Duodenal mucosa (tissue), 2 donors: ENCODE measurements around the gene GRAMD4.
"Not testable (repeated sequence)": the region's sequence is repeated elsewhere in the genome, so short reads cannot be mapped to it uniquely, and the experiment has no call there.

Source experiments
- H3K27ac ChIP-seq: one replicate; pipeline ENCODE4 v1.7.0; 2013; ENCODE audit warnings: low read depth, low read length
- H3K27me3 ChIP-seq, 2 donors: one replicate each; pipeline ENCODE4 v1.7.0; 2013; ENCODE audit warnings: low read length in 2 of 2, control low read depth in 1 of 2; ENCODE audit not compliant: insufficient read depth in 2 of 2, control insufficient read depth in 1 of 2
- H3K36me3 ChIP-seq, 2 donors: one replicate each; pipeline ENCODE4 v1.7.0; 2013; ENCODE audit warnings: low read length in 2 of 2, control low read depth in 1 of 2; ENCODE audit not compliant: insufficient read depth in 2 of 2, control insufficient read depth in 1 of 2
- H3K4me1 ChIP-seq, 2 donors: one replicate each; pipeline ENCODE4 v1.7.0; 2013; ENCODE audit warnings: low read length in 2 of 2, control low read depth in 1 of 2; ENCODE audit not compliant: insufficient read depth in 2 of 2, control insufficient read depth in 1 of 2
- H3K4me3 ChIP-seq, 2 donors: one replicate each; pipeline ENCODE4 v1.7.0; 2013; ENCODE audit warnings: low read length in 2 of 2, low read depth in 1 of 2
- H3K9ac ChIP-seq, 2 donors: one replicate each; pipeline ENCODE4 v1.7.0; 2013; ENCODE audit warnings: low read length in 2 of 2, low read depth in 1 of 2
- H3K9me3 ChIP-seq, 2 donors: one replicate each; pipeline ENCODE4 v1.7.0; 2013; ENCODE audit warnings: low read length in 2 of 2, control low read depth in 1 of 2; ENCODE audit not compliant: control insufficient read depth in 1 of 2

Gene GRAMD4

GRCh38 chr22:46628756-46629155 lies 8.6 kb downstream of the GRAMD4 start:
- Histone ChIP-seq H3K27me3 (no peaks in the 10 kb centered on the region), H3K4me1 (peaks cover 0 to under 1% of the 10 kb centered on the region in 2 donors), H3K9me3 (no peaks in the 10 kb centered on the region), H3K36me3 (peaks cover 0 to 41% of the 10 kb centered on the region in 2 donors), H3K27ac (no peak overlapping the region), H3K4me3 (no peak overlapping the region), H3K9ac (no peak overlapping the region)

GRCh38 chr22:46629291-46629690 lies 9.1 kb downstream of the GRAMD4 start:
- no peak overlapping the region for H3K27ac ChIP-seq
- peaks cover 0 to 41% of the 10 kb centered on the region in 2 donors for H3K36me3 ChIP-seq
- peaks cover 0 to 6% of the 10 kb centered on the region in 2 donors for H3K4me1 ChIP-seq
- no peaks in the 10 kb centered on the region for H3K27me3 ChIP-seq
- no peaks in the 10 kb centered on the region for H3K9me3 ChIP-seq
- no peak overlapping the region for H3K4me3 ChIP-seq
- H3K9ac ChIP-seq, result no peak overlapping the region

- H3K27me3 ChIP-seq, result no peaks in the 10 kb centered on the region
Measured at GRCh38 chr22:46631113-46631512, 10.9 kb downstream of the GRAMD4 start.

GRCh38 chr22:46632646-46633249 lies 12.6 kb downstream of the GRAMD4 start:
- no peak overlapping the region for H3K4me3 ChIP-seq
- no peak overlapping the region for H3K27ac ChIP-seq
- peaks cover 0 to 29% of the 10 kb centered on the region in 2 donors for H3K36me3 ChIP-seq
- H3K9ac ChIP-seq, result no peak overlapping the region
- H3K27me3 ChIP-seq, result no peaks in the 10 kb centered on the region
- peaks cover 4 to 10% of the 10 kb centered on the region in 2 donors for H3K4me1 ChIP-seq
- no peaks in the 10 kb centered on the region for H3K9me3 ChIP-seq

More at GRCh38 chr22:46631113-46631512, 10.9 kb downstream of the GRAMD4 start:
- no peaks in the 10 kb centered on the region for H3K9me3 ChIP-seq
- peaks cover 4 to 8% of the 10 kb centered on the region in 2 donors for H3K4me1 ChIP-seq
- no peak overlapping the region for H3K9ac ChIP-seq
- no peak overlapping the region for H3K27ac ChIP-seq
- no peak overlapping the region for H3K4me3 ChIP-seq
- peaks cover 0 to 41% of the 10 kb centered on the region in 2 donors for H3K36me3 ChIP-seq

GRCh38 chr22:46633334-46633890 lies 13.2 kb downstream of the GRAMD4 start:
- Histone ChIP-seq H3K27me3 (no peaks in the 10 kb centered on the region), H3K27ac (no peak overlapping the region), H3K4me3 (no peak overlapping the region), H3K4me1 (peaks cover 7 to 17% of the 10 kb centered on the region in 2 donors), H3K9me3 (no peaks in the 10 kb centered on the region), H3K9ac (no peak overlapping the region), H3K36me3 (peaks cover 2 to 27% of the 10 kb centered on the region in 2 donors)

GRCh38 chr22:46634011-46634699 lies 14.0 kb downstream of the GRAMD4 start:
- Histone ChIP-seq H3K9me3 (no peaks in the 10 kb centered on the region), H3K36me3 (peaks cover 4 to 28% of the 10 kb centered on the region in 2 donors), H3K27ac (no peak overlapping the region), H3K9ac (no peak overlapping the region), H3K4me1 (peaks cover 14 to 24% of the 10 kb centered on the region in 2 donors), H3K4me3 (no peak overlapping the region), H3K27me3 (no peaks in the 10 kb centered on the region)

- Histone ChIP-seq H3K36me3 (peaks cover 4 to 34% of the 10 kb centered on the region in 2 donors), H3K4me1 (peaks cover 17 to 29% of the 10 kb centered on the region in 2 donors)
- H3K27ac ChIP-seq, H3K9me3 ChIP-seq, H3K9ac ChIP-seq, H3K4me3 ChIP-seq, H3K27me3 ChIP-seq: not testable (repeated sequence)
Measured at GRCh38 chr22:46634973-46635685, 14.9 kb downstream of the GRAMD4 start.

GRCh38 chr22:46635756-46636155 lies 15.6 kb downstream of the GRAMD4 start:
- Histone ChIP-seq H3K9ac (no peak overlapping the region), H3K27ac (no peak overlapping the region), H3K36me3 (peaks cover 4 to 30% of the 10 kb centered on the region in 2 donors), H3K4me3 (no peak overlapping the region), H3K9me3 (no peaks in the 10 kb centered on the region), H3K27me3 (no peaks in the 10 kb centered on the region), H3K4me1 (peaks cover 17 to 29% of the 10 kb centered on the region in 2 donors)

GRCh38 chr22:46636221-46637002 lies 16.2 kb downstream of the GRAMD4 start:
- Histone ChIP-seq H3K9me3 (no peaks in the 10 kb centered on the region), H3K4me3 (no peak overlapping the region), H3K36me3 (peaks cover 4 to 28% of the 10 kb centered on the region in 2 donors), H3K4me1 (peaks cover 19 to 29% of the 10 kb centered on the region in 2 donors), H3K27ac (no peak overlapping the region), H3K9ac (no peak overlapping the region), H3K27me3 (no peaks in the 10 kb centered on the region)
